SK-N-MC (cell line): ENCODE results near the gene GPX8.

Experiments used
- EZH2 ChIP-seq: fragments of 200-600 bp; sonication (generic); IDR thresholded peaks from one replicate; pipeline ENCODE4 v1.6.1; 2017; ENCODE audit warnings: antibody characterized with exemption
- POLR2AphosphoS5 ChIP-seq: IDR thresholded peaks from 2 replicates; pipeline ENCODE4 v1.6.1; 2012; ENCODE audit warnings: mild to moderate bottlenecking, low read depth, low read length, borderline replicate concordance

DNA sequence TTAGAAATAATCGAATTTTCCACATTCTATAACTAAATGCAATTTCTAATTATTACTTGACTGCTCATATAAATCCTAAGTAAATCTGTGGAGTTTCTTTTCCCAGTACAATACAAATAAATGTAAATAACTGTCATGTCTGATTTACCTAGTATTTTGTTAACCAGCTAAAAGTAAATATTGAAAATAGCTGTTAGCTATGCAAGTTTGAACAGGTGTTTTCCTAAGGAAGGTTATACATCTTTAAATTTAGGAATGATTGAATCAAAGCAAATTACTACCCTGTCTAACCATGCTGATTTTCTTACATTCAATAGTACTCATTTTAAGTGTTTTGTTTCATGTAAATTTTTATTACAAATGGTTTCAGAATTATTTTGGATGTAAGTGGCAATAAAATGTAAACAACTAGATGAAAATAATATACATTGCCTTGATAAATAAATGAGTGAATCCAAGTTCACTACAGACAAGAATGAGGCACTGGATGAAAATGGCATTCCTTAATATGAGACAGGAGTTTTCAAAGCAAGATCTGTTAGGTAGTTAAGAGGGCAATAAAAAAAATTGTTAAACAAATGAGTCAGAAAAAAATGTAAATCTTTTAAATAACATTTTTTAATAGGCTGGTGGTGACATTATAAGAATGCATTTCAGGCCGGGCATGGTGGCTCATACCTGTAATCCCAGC lies 51.4 kb downstream of the GPX8 start:
- TF ChIP-seq EZH2 (no peak), POLR2AphosphoS5 (no peak)
